ENCODE data around the gene PCSK6.

The PCSK6 gene

DNA sequence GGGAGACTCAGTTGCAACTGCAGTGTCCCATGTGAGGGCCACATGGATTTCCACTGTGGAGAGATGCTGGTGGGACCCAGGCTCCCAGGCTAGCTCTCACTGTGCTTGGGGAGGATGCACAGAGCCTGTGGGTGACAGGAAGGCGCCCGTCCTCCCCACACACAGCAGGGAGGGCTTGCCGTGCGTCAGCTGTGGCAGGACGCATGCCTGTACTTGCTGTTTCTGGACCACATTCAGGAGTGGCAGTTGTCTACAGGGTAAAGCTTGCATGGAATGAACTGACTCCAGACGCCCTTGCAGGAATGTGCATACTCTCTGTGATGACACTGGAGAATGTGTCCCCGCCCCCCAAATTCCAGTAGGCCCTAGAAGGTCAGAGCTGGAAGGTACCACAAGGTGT lies 130.6 kb downstream of the PCSK6 start:
- TF ChIP-seq GATA3 (IDR thresholded peaks at IDR 0.05; ENCODE audit: low read depth, low read length) (no peak), GATA2 (IDR thresholded peaks at IDR 0.05; ENCODE audit: low read depth, low read length) (no peak)

DNA sequence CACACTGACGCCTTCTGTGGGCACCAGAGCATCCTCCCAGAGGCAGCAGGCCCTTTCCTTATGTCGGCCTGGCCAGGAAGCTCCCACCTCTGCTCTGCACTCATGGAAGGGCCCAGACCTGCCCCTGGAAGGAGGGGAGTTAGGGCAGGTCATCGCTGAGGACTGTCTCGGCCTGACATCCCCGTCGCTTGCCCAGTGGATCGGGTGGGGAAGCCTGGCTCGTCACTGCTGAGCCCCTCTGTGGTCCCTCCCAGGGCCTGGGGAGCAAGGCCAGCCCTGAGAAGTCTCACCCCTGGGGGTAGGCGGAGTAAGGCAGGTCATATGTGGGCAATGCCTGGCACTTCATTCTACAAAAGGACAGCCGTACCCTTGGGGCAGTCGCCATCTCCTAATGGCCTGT lies 131.6 kb downstream of the PCSK6 start:
- TF ChIP-seq GATA3 (IDR thresholded peaks at IDR 0.05; ENCODE audit: low read depth, low read length) (no peak), GATA2 (IDR thresholded peaks at IDR 0.05; ENCODE audit: low read depth, low read length) (no peak)

DNA sequence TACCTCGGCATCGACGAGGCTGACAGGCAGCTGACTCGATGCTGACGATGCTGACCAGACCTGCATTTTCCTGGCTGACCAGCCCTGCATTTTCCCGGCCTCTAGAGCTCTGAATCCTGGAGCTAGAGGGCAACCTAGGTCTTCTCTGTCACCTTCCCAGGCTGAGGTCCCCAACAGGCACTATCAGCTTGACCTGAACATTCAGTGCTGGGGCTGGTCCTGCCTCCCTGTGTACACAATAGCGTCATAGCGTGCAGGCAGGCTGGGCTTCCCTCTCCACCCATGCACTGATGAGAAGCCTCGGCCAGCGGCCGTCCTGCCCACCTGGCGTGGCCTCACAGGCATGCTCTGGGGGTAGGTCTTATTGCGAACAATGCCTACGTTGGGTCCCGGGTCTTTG lies 132.2 kb downstream of the PCSK6 start:
- TF ChIP-seq GATA3 (IDR thresholded peaks at IDR 0.05; ENCODE audit: low read depth, low read length) = no peak
- no peak for TF ChIP-seq GATA2 (IDR thresholded peaks at IDR 0.05; ENCODE audit: low read depth, low read length)

DNA sequence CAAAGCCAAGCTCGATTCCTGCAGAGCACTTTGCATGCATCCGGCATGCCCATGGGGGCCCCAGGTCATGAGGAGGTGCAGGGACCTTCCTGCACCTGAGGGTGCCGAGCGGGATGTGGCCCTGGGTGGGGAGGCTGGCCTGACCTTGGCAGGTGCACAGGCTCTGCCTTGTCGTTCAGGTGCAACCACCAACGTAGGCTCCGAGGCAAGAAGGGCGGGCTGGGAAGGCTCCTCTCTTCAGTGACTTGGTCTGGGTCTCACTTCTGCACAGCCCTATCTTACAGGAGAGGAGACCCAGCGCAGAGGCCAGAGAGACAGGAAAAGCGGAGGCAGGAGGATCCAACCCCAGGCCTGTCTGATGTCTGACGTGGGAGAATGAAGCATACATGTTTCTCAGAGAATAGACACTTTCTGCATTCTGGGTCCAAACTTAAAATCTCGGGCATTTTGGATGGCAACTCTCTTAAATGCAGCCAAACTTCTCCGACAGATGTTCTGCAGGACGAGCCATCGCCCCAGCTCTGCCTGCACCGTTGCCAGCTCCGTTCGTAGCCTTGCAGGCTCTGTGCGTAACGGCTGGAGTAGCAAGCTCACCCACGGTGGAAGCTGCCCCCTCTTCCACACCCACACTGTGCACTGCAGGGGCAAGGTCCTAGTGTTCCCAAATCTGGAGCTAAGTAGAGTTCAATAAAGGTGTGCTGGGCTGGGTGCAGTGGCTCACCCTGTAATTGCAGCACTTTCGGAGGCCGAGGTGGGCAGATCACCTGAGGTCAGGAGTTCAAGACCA lies 133.6 kb downstream of the PCSK6 start:
- TF ChIP-seq GATA2 (IDR thresholded peaks at IDR 0.05; ENCODE audit: low read depth, low read length) (no peak), GATA3 (IDR thresholded peaks at IDR 0.05; ENCODE audit: low read depth, low read length) (no peak)

DNA sequence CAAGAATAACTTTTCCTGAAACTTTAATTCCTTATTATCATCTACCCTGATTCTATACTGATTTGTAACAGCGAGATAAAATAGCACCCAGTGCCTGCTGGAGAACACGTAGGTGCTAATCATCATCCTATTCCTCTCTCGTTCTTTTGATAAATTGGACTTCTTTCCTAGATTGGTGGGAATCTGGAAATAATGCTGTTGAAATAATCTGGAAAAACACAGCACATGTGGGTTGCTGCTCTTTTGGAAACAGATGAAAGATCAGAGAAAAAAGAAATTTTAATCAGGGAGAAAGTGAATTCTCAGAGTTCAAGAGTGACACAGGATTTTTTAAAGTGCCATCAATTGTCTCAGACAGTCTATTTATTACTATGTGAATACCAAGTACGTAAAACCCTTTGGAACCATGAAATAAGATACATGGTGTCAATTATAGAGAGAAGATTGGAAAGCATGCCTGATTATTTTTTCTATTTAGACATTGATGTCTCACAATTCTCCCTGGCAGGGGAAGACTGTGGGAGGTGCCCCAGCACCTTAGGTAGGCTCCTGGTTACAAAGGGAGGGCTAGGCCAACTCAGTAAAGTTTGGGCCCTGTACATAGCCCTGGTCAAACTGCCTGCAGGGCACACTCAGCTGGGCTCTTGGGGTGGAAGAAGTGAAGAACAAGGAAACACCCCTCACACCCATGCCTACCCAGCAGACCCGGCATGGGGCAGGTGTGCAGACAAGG lies 134.4 kb downstream of the PCSK6 start:
- TF ChIP-seq GATA2 (IDR thresholded peaks at IDR 0.05; ENCODE audit: low read depth, low read length) = no peak
- TF ChIP-seq GATA3 (IDR thresholded peaks at IDR 0.05; ENCODE audit: low read depth, low read length) = no peak

DNA sequence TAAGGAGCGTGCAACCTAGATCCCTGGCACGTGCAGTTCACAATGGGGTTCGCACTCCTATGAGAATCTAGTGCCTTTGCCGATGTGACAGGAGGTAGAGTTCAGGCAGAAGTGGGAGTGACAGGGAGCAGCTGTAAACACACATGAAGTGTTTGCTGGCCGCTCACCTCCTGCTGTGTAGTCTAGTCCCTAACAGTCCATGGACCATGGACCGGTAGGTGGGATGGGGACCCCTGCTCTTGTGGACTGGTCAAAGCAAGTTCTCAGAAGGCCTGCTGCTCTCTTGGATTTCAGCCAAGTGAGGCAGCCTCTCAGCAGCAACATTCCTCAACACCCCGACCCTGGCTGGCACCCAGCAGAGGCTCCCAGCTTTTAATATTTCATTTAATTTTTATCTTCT lies 136.3 kb downstream of the PCSK6 start:
- TF ChIP-seq GATA2 (IDR thresholded peaks at IDR 0.05; ENCODE audit: low read depth, low read length) (no peak), GATA3 (IDR thresholded peaks at IDR 0.05; ENCODE audit: low read depth, low read length) (no peak)

DNA sequence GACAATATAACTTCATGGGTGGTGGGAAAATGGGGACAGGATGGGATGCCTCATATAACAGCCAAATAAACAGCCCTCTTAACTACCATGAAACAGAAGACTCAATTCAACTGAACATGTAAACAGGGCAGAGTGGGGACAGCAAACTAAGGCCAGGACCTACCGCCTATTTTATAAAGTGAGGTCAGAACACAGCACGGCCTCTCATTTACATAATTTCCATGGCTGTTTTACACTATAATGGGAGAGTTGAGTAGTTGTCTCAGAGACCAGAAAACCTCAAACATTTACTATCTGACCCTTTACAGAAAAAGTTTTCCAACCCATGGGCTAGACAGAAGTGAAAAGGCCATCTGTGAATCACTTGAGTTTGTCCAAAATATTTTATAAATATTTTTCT lies 137.8 kb downstream of the PCSK6 start:
- no peak for TF ChIP-seq GATA2 (IDR thresholded peaks at IDR 0.05; ENCODE audit: low read depth, low read length)
- TF ChIP-seq GATA3 (IDR thresholded peaks at IDR 0.05; ENCODE audit: low read depth, low read length) = no peak

DNA sequence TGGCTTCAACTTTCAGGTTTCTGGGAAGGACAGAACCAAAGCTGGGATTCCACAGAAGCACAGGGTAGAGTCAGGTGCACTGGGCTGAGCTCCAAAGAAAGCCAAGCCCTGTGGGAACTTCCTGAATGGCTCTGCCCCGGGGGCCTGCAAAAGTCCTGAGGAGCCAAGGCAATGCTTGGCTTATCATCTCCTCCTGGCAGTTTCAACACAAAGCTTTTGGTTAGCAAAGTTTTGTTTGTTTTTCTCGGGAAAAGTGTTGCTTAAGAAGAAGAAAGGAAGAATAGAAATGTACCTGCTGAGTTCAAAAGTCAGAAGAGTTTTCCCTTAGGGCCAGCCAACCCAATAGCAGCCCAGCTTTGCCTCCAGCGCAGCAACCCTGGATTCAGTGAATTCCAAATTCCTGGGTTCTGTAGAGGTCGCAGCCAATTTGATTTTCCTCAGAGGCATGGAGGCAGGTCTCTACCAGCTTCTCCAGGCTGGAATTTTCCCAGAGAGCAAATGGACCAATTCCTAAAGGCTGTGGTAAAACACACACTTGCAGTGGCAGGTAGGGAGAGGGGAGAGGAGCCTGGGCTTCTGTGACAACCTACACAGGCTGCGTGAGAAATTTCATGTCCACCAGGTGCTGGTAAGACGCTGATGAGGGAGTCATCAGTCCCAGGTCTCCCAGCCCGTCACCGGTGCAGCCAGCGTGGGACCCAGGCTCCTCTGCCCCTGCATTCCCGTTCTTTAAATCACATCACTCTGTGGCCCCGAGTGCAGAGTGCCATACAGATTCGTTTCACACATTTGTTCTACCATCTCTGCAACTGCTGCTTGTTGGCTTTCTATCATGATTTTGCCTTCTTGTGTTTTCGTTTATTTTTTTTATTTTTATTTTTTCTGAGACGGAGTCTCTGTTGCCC lies 140.2 kb downstream of the PCSK6 start:
- no peak for TF ChIP-seq GATA2 (IDR thresholded peaks at IDR 0.05; ENCODE audit: low read depth, low read length)
- no peak for TF ChIP-seq GATA3 (IDR thresholded peaks at IDR 0.05; ENCODE audit: low read depth, low read length)

DNA sequence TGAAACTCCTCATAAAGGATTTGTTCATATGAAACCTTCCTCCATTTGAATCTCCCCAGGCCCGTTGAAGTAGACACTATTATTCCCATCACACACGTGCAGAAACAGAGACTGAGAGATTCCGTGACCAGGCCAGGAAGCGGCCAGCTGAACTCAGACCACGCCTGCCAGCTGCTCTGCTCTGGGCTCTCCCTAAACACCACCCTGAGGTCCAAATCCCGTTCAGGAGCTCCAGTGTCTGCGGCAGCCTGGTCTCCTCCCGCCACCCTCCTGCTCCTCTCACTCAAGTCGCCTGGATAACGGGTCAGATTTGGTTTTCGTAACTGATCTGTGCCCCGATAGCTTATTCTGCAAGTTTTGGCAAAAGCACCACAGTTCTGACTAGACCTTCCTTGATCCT lies 140.9 kb downstream of the PCSK6 start:
- TF ChIP-seq GATA3 (IDR thresholded peaks at IDR 0.05; ENCODE audit: low read depth, low read length) (no peak), GATA2 (IDR thresholded peaks at IDR 0.05; ENCODE audit: low read depth, low read length) (no peak)

DNA sequence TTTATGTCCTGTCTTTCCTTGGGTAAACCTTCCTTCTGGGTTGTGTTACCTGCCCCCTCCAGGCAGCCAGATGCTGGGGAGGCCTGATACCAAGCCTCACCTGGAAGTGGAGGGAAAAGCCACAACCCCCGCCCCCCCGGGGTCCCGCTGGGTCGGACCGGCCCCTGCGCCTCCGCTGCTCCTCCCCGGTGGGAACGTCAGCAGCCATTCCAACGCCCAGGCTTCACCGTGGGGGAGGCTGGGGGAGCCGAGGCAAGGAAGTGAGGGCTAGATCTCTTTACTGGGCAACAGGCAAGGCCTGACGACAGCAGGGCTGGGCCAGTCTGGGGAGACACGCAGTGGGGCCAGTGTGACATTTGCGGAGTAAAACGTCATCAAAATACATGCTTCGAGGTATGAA lies 141.5 kb downstream of the PCSK6 start:
- TF ChIP-seq GATA3 (IDR thresholded peaks at IDR 0.05; ENCODE audit: low read depth, low read length) = no peak
- TF ChIP-seq GATA2 (IDR thresholded peaks at IDR 0.05; ENCODE audit: low read depth, low read length) = no peak

DNA sequence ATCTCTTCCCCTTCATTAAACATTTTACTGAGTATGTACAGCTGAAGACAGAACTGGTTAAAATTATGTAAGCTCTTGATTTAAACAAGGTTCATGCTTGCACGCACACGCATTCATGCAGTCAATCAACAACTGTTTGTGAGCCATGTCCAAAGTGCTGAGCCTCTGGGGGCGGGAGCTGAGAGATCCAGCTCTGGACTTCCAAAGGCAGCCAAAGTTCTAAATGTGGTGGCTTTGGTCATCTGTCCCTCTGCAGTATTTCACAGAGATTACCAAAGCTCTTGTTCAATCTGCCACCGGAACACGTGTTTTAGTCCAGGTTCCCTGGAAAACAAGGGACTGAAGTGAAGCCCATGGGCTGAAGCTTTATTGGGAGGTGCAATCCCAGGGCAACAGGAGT lies 142.1 kb downstream of the PCSK6 start:
- no peak for TF ChIP-seq GATA2 (IDR thresholded peaks at IDR 0.05; ENCODE audit: low read depth, low read length)
- no peak for TF ChIP-seq GATA3 (IDR thresholded peaks at IDR 0.05; ENCODE audit: low read depth, low read length)

DNA sequence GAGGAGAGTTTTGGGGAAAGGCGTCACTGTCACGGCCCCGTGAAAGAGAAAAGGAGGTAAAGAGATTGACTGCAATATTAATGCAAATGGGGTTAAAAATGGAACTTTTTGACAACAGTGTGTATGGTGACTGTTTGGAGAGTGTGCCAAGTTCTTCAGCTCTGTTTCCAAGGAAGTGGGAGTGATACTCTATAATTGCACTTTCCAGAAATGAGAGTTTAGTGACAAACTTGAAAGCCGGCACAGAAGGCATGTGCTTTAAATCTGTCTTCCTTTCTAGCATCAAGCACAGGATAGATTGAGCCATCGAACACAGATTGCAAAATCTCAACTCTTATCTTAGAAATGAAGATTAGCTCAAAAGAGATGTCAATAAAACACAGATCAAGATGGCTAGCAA lies 142.6 kb downstream of the PCSK6 start:
- TF ChIP-seq GATA3 (IDR thresholded peaks at IDR 0.05; ENCODE audit: low read depth, low read length) = no peak
- TF ChIP-seq GATA2 (IDR thresholded peaks at IDR 0.05; ENCODE audit: low read depth, low read length) = no peak

DNA sequence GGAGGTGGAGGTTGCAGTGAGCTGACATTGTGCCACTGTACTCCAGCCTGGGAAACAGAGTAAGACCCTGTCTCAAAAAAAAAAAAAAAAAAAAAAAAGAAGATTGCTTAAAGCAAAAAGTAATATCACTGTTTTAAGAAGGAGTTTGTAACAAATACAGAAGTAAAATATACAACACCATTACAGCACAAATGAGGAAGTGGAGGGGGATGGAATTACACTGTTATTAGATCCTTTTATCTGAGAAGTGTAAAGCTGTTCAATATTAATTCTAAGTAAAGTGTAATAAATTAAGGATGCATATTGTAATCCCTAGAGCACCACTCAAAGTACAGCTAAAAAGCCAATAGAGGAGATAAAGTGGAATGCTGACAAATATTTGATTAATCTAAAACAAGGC lies 147.5 kb downstream of the PCSK6 start:
- no peak for TF ChIP-seq GATA2 (IDR thresholded peaks at IDR 0.05; ENCODE audit: low read depth, low read length)
- TF ChIP-seq GATA3 (IDR thresholded peaks at IDR 0.05; ENCODE audit: low read depth, low read length) = no peak

DNA sequence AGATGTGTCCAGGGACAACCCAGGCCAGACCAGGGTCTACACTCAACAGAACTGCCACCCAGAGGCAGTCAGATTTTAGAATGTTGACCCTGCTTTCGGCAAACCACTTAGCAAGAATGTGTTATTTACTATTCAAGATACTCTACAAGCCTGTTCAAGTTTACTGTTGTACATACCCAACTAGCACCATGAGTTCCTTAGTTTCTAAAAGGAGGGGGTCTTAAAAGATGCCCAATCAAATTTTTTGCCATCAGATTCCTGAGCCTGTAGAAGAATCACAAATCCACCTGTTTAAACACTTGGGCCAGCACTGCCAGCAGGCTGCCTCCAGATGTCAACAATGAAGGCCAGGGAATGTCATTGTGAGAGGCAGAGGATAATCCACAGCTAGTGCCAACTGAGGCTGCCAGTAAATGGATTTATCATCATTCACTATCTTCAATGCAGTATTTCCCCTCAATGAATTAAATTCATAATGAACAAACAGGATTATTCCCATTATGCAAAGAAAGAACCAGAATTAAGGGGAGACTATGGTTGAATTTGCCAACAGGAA lies 150.9 kb downstream of the PCSK6 start:
- TF ChIP-seq GATA2 (IDR thresholded peaks at IDR 0.05; ENCODE audit: low read depth, low read length) (no peak), GATA3 (IDR thresholded peaks at IDR 0.05; ENCODE audit: low read depth, low read length) (no peak)
